Measurements from ENCODE around the gene BCAR1.
A peak's percentile ranks its signal among the peaks of the same experiment; 100 is the strongest.

The BCAR1 gene

DNA sequence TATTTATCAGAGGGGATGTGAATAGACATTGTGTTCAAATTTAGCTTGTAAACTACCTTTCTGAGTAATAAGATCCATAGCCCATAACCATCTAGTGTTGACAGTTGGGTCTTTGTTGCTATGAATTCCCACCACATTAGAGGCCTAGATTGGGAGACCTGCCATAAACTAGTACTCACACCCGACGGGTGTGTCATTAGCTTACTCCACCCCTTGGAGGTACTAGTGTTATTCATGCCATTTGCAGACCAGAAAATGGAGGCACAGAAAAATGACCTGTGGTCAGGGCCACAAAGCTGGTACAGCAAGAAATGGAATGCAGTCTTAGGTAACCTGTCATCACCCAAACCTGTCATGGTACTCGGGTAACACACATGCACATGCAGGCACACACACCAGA lies 41.3 kb upstream of the BCAR1 start:
- H3K79me2 ChIP-seq (ENCODE audit: insufficient read depth, low read length): no peaks in the 10 kb centered on the region
- peaks cover 5% of the 10 kb centered on the region; the same call in 1 of the 2 replicates for H3K36me3 ChIP-seq (ENCODE audit: insufficient read depth, low read length)
- no peak overlapping the region for H2AFZ ChIP-seq (ENCODE audit: low read length)
- H3F3A ChIP-seq (ENCODE audit: low read depth): no peaks in the 10 kb centered on the region
- H3K9me2 ChIP-seq (replicated peaks; ENCODE audit: low read depth, low read length): no peaks in the 10 kb centered on the region
- TF ChIP-seq EZH2phosphoT487 (IDR thresholded peaks at IDR 0.05; ENCODE audit: borderline replicate concordance): no peak
- TF ChIP-seq, protein P1, sequence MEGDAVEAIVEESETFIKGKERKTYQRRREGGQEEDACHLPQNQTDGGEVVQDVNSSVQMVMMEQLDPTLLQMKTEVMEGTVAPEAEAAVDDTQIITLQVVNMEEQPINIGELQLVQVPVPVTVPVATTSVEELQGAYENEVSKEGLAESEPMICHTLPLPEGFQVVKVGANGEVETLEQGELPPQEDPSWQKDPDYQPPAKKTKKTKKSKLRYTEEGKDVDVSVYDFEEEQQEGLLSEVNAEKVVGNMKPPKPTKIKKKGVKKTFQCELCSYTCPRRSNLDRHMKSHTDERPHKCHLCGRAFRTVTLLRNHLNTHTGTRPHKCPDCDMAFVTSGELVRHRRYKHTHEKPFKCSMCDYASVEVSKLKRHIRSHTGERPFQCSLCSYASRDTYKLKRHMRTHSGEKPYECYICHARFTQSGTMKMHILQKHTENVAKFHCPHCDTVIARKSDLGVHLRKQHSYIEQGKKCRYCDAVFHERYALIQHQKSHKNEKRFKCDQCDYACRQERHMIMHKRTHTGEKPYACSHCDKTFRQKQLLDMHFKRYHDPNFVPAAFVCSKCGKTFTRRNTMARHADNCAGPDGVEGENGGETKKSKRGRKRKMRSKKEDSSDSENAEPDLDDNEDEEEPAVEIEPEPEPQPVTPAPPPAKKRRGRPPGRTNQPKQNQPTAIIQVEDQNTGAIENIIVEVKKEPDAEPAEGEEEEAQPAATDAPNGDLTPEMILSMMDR (conservative IDR thresholded peaks at IDR 0.05; ENCODE audit: low read length): no peak
- H3K4me2 ChIP-seq (ENCODE audit: low read depth, low read length, poor library complexity, severe bottlenecking): no peak overlapping the region
- no peaks in the 10 kb centered on the region for H3K27me3 ChIP-seq (ENCODE audit: insufficient read depth, low read length, poor library complexity, severe bottlenecking)
- H3K9ac ChIP-seq (ENCODE audit: low read depth, low read length, poor library complexity, severe bottlenecking): no peak overlapping the region
- H3K4me1 ChIP-seq (ENCODE audit: insufficient read depth, low read length, poor library complexity, severe bottlenecking): peaks cover 16% of the 10 kb centered on the region
- H3K4me3 ChIP-seq (ENCODE audit: low read length, poor library complexity, severe bottlenecking): no peak overlapping the region
- no peaks in the 10 kb centered on the region for H3K9me3 ChIP-seq (ENCODE audit: insufficient read depth, low read depth, low read length)
- H4K20me1 ChIP-seq (ENCODE audit: insufficient read depth, low read length, poor library complexity, severe bottlenecking): no peaks in the 10 kb centered on the region

DNA sequence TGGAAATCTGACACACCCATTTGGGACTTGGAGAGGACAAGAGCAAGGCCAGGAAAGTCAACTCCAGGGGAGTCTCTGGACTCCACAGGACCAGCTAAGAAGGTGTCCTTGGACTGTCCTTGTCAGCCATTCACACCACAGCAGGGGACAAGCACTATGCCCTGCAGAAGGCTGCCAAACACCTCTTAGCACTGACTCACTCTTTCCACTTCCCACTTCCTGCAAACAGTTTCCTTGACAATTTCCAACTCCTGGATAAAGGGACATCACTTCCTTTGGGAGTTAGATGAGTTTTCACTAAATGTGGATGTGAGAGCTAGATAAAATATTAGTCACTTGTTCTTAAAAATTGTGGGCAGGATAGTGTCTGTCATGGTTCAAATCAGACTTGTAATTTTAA lies 37.8 kb upstream of the BCAR1 start:
- H3K9ac ChIP-seq (ENCODE audit: low read depth, low read length, poor library complexity, severe bottlenecking): peak overlapping the region; percentile 16
- no peaks in the 10 kb centered on the region for H3K9me2 ChIP-seq (replicated peaks; ENCODE audit: low read depth, low read length)
- no peaks in the 10 kb centered on the region for H4K20me1 ChIP-seq (ENCODE audit: insufficient read depth, low read length, poor library complexity, severe bottlenecking)
- H3K9me3 ChIP-seq (ENCODE audit: insufficient read depth, low read depth, low read length): no peaks in the 10 kb centered on the region
- H3K4me3 ChIP-seq (ENCODE audit: low read length, poor library complexity, severe bottlenecking): peak overlapping the region; percentile 40
- H3F3A ChIP-seq (ENCODE audit: low read depth): no peaks in the 10 kb centered on the region
- peak overlapping the region; percentile 54 for H3K4me2 ChIP-seq (ENCODE audit: low read depth, low read length, poor library complexity, severe bottlenecking)
- H3K36me3 ChIP-seq (ENCODE audit: insufficient read depth, low read length): peaks cover 5% of the 10 kb centered on the region; the same call in 1 of the 2 replicates
- H3K4me1 ChIP-seq (ENCODE audit: insufficient read depth, low read length, poor library complexity, severe bottlenecking): peaks cover 29% of the 10 kb centered on the region
- H2AFZ ChIP-seq (ENCODE audit: low read length): no peak overlapping the region
- TF ChIP-seq, protein P1 (conservative IDR thresholded peaks at IDR 0.05; ENCODE audit: low read length): no peak
- no peak for TF ChIP-seq EZH2phosphoT487 (IDR thresholded peaks at IDR 0.05; ENCODE audit: borderline replicate concordance)
- peaks cover 11% of the 10 kb centered on the region for H3K27me3 ChIP-seq (ENCODE audit: insufficient read depth, low read length, poor library complexity, severe bottlenecking)
- H3K79me2 ChIP-seq (ENCODE audit: insufficient read depth, low read length): no peaks in the 10 kb centered on the region

DNA sequence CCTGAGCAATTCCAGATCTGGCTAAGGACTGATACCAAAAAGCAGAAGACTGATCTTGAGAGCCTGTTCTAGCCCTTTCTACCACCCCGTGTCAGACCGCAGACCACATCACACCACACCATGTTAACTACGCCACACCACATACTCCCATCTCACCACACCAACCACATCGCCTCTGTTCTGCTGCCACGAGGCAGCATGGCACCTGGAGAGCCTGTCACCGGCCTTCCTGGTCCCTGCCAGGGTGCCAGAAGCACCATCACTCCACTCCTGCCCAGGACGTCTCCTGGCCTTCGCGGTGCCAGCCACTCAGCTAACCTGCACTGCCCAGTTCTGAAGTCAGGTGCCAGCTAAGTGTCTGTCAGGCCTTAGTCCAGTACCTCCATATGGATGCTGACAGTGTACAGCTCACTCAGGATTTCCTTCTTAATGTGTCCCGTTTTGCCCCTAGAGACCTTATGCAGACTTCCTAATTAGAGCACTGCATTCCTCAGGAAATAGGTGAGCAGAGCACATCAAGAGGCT lies 37.2 kb upstream of the BCAR1 start:
- no peaks in the 10 kb centered on the region for H4K20me1 ChIP-seq (ENCODE audit: insufficient read depth, low read length, poor library complexity, severe bottlenecking)
- H3K9ac ChIP-seq (ENCODE audit: low read depth, low read length, poor library complexity, severe bottlenecking): peak overlapping the region; percentile 16
- H3K4me1 ChIP-seq (ENCODE audit: insufficient read depth, low read length, poor library complexity, severe bottlenecking): peaks cover 29% of the 10 kb centered on the region

More for the DNA sequence above, 37.2 kb upstream of the BCAR1 start:
- no peak; the same call in 1 of the 2 replicates for TF ChIP-seq EZH2phosphoT487 (IDR thresholded peaks at IDR 0.05; ENCODE audit: borderline replicate concordance)
- TF ChIP-seq, protein P1 (conservative IDR thresholded peaks at IDR 0.05; ENCODE audit: low read length): no peak
- H3K9me3 ChIP-seq (ENCODE audit: insufficient read depth, low read depth, low read length): no peaks in the 10 kb centered on the region
- peak overlapping the region; percentile 40 for H3K4me3 ChIP-seq (ENCODE audit: low read length, poor library complexity, severe bottlenecking)
- no peaks in the 10 kb centered on the region for H3K79me2 ChIP-seq (ENCODE audit: insufficient read depth, low read length)
- H3K27me3 ChIP-seq (ENCODE audit: insufficient read depth, low read length, poor library complexity, severe bottlenecking): peaks cover 11% of the 10 kb centered on the region
- H3F3A ChIP-seq (ENCODE audit: low read depth): no peaks in the 10 kb centered on the region
- peaks cover 5% of the 10 kb centered on the region; the same call in 1 of the 2 replicates for H3K36me3 ChIP-seq (ENCODE audit: insufficient read depth, low read length)
- no peak overlapping the region for H2AFZ ChIP-seq (ENCODE audit: low read length)
- H3K9me2 ChIP-seq (replicated peaks; ENCODE audit: low read depth, low read length): no peaks in the 10 kb centered on the region
- peak overlapping the region; percentile 54 for H3K4me2 ChIP-seq (ENCODE audit: low read depth, low read length, poor library complexity, severe bottlenecking)
